Amygdala (tissue), 56 donors: ENCODE results near the gene CDH8.
"Not testable (repeated sequence)": the region's sequence is repeated elsewhere in the genome, so short reads cannot be mapped to it uniquely, and the experiment has no call there.

Experiments used
- DNase-seq, 56 donors: peaks; one replicate each; lab custom pipeline; 2025; lab: John Stamatoyannopoulos, UW

Gene CDH8

DNA sequence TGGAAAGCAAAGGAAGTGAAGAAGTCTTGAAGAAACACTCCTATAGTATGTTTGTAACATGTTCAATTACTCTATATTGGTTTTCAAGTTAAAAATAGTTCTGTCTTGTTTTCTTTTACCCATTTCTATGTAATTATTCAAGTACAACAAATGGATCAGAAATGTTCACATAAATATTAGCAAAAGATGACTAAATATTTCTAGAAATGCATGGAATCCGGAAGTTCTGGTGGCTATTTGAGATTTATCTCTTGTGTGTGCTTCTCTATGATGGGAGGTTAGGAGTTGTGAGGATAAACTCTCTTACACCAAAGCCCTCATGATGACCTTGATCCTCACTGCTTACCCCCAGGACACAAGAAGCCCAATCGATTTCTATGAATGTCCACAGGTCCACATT, 237.5 kb downstream of the CDH8 start:
- DNase-seq = no peak

DNA sequence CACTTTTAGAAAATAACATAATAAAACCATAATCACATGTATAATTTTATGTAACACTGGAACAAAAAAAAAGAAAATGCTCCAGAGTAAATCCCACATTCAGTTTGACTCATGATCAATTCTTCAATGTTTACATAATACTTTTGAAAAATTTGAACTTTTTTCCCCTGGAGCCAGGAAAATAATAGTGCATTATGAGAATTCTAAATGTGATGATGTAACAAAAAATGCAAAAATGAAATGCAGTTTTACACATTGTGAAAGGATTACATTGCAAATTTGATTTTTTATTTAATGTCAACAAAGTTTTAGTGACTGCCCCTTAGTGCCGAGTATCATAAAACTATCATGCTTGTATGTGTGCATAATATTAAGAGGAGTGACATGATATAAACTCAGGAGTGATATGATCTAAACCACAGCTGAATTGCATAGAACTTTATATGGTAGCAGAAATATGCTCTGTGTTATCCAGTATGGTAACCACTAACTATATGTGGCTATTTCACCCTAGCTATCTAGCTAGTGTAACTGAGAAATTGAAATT, 238.2 kb downstream of the CDH8 start:
- no peak for DNase-seq

GRCh38 chr16:61797296-61797795, 238.9 kb downstream of the CDH8 start:
- DNase-seq = no peak

GRCh38 chr16:61792194-61792909, 243.9 kb downstream of the CDH8 start:
- DNase-seq = peak in 1 of 56 donors; percentile 4

DNA sequence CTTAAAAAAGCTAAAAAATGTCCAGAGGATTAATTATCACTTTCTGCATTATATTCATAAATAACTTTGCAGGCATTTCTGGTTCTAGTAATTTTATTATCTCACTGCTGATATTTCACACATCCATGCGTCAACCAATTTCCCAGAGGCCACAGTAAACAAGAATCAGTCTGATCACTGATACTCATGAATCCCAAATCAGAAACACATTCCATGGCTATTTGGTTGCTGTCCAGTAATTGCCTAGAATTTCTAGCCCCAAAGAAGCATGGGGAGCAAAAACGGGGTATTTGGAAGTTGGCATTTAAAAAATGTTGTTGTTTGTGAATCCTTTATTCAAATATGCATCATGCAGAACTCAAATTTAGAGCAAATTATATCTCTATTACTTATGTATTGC, 244.8 kb downstream of the CDH8 start:
- no peak for DNase-seq

DNA sequence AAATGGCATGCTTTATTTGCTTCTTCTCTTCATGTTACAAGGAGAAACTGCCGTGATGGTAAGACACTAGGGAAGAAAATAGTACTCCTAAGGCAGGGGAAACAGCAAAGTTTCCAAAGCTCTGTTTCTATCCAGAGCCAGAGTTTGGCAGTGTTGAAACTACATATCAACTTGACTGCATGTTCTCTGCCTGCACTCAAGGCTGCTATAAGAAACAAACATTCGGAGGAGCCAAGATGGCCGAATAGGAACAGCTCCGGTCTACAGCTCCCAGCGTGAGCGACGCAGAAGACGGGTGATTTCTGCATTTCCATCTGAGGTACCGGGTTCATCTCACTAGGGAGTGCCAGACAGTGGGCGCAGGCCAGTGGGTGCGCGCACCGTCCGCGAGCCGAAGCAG, 254.4 kb downstream of the CDH8 start:
- DNase-seq = not testable (repeated sequence)

DNA sequence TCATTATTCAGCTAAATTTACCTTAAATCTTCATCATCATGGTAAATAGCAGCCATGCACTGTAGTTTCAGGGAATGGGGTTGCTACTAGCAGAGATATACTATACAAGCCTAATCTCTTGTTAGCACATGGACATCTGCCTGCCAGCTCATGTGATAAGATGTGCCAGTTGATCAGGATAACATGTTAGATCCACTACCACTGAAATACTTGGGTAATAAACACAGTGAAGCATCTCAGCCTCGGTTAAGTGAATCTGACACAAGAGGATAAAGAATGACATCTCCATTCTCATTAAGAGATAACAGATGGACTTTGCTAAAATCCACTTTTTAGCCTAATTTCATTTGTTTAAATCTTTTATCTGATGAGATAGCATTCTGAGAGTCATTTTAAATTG, 256.1 kb downstream of the CDH8 start:
- DNase-seq = no peak

- DNase-seq = no peak
Measured at GRCh38 chr16:61770301-61770700, 265.9 kb downstream of the CDH8 start.

GRCh38 chr16:61763991-61764390, 272.2 kb downstream of the CDH8 start:
- DNase-seq = no peak

GRCh38 chr16:61763013-61763412, 273.2 kb downstream of the CDH8 start:
- peak in 4 of 56 donors; percentile 1 to 31 (median 4) for DNase-seq

GRCh38 chr16:61730997-61731396, 305.2 kb downstream of the CDH8 start:
- no peak for DNase-seq

- DNase-seq = no peak
Measured at GRCh38 chr16:61726701-61727100, 309.5 kb downstream of the CDH8 start.

DNA sequence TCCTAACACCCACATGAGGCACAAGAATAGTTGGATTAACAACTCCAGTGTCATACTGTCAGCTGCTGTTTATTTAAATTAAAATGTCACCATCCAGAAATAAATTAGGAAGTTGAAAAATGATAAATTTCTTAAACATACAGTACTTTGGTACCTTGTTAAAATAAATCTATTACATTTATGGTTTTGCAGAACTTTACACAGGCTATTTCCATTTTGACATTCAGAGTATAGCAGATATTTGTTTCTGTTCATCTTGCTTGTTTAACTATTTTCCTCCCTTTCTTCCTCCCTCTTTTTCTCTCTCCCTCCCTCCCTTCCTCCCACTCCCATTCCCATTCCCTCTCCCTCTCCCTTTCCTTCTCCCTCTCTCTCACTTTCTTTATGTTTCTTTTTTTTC, 310.1 kb downstream of the CDH8 start:
- DNase-seq = no peak

GRCh38 chr16:61721544-61721943, 314.7 kb downstream of the CDH8 start:
- DNase-seq = no peak

DNA sequence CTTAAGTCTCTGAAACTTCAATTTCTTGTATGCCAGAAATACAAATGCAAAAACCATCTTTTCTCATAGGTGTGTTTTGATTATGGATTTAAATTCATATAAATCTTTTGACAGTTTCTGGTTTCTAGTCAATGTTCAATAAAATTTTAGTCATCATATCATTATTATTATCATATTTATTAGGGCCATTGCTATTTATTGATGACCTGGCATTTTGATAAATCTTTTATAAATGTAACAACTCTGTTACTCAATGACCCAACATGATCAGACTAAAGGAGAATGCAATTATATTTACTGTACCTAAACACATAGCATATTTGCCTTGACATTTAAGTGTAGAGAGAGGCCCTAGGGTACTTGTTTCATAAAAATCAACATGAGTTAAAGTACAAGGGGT, 320.8 kb downstream of the CDH8 start:
- no peak for DNase-seq

DNA sequence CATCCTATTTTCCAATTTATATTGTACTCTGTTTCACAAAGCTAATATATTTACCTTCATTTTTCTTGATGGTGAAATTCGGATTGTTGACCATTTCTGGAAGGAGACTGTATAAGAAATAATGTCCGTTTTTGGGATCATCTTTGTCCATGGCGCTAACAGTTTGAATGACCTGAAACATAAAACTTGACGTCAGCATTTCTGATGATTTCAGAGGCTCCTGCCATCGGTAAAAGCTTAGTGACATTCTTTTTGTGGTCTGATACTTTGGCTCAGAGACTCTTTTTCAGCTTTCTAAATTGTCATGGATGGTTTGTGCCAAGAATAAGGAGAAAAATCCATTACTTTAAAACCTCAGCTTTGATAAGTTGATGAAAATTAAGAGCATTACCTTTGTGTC, 322.5 kb downstream of the CDH8 start:
- DNase-seq = no peak

GRCh38 chr16:61699640-61700039, 336.6 kb downstream of the CDH8 start:
- not testable (repeated sequence) for DNase-seq

- DNase-seq = no peak
Measured at GRCh38 chr16:61684541-61684940, 351.7 kb downstream of the CDH8 start.

DNA sequence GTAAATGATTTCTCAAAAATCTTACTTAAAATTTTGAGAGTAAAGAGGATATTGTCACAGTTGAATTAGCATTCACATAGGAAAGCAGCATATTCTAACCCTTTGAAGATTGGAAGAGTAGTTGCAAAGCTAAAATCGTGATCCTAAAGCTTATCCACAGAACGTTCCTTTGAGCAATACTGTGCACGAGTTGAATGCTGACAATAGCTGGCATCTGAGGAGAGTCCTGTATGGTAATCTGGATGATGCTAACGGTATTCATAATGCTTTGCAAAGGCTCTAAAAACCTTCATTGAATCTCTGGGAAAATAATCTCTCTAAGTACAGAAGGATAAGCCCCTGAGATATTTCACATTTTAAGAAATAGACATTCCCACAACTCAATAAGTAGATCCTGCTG, 354.6 kb downstream of the CDH8 start:
- peak in 4 of 56 donors; percentile 0 to 13 (median 2) for DNase-seq

DNA sequence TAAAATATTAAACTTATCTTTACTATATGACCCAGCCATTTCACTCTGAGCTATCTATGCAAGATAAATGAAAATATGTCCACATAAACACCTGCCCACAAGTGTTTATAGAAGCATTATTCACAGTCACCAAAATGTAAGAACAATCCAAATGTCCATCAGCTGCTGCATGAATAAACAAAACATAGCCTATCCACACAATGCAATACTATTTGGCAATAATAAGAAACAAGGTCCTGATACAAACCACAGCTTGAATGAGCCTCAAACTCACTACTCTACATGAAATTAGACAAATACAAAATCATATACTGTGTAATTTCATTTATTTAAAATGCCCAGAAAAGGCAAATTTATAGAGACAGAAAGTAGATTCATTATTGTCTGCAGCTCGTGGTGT, 355.1 kb downstream of the CDH8 start:
- DNase-seq = no peak

DNA sequence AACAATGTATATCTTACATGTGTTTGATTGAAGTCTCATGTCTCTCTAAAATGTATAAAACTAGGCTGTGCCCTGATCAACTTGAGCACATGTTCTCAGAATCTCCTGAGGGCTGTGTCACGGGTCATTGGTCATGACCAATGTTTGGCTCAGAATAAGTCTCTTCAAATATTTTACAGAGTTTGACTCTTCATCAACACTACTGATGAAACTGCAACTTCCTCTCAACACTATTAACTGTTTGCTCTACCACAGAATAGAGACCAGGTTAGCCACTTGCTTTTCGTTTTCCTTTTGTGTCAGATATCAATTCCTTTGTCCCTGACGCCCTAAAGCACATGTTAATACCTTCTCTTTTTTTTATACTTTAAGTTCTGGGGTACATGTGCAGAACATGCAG, 358.1 kb downstream of the CDH8 start:
- DNase-seq = no peak

DNA sequence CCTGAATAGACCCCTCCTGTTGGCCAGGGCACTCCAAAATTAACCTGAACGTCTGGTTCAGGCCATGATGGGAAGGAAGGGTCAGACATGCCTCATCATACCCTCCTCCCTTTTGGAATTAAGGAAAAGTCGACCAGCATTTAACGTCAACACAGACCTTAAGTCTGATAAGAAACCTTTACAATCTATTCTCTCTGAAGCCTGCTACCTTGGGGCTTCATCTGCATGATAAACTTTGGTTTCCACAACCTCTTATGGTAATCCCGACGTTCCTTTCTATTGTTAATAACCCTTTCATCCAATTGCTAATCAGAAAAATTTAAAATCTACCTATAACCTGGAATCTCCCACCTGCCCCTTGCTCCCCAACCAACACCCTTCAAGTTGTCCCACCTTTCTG, 358.5 kb downstream of the CDH8 start:
- DNase-seq = no peak
